ENCODE results near the gene MTA1.

DNA sequence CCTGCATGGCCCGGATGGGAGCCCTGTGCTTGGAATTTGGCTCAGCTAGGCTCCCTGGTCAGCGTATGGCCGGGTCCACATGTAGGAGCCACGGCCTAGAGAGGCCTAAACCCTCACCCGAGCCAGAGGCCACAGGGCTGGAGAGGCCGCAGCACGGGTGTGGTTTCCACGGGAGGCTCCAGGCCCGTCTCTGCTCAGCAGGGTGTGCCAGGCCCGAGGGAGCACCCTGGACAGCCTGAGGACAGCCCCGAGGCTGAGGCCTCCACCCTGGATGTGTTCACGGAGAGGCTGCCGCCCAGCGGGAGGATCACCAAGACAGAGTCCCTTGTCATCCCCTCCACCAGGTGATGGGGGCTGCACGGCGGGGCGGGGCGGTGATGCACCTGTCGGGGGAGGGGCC lies 38.9 kb upstream of the MTA1 start:
- TF ChIP-seq, protein P1, sequence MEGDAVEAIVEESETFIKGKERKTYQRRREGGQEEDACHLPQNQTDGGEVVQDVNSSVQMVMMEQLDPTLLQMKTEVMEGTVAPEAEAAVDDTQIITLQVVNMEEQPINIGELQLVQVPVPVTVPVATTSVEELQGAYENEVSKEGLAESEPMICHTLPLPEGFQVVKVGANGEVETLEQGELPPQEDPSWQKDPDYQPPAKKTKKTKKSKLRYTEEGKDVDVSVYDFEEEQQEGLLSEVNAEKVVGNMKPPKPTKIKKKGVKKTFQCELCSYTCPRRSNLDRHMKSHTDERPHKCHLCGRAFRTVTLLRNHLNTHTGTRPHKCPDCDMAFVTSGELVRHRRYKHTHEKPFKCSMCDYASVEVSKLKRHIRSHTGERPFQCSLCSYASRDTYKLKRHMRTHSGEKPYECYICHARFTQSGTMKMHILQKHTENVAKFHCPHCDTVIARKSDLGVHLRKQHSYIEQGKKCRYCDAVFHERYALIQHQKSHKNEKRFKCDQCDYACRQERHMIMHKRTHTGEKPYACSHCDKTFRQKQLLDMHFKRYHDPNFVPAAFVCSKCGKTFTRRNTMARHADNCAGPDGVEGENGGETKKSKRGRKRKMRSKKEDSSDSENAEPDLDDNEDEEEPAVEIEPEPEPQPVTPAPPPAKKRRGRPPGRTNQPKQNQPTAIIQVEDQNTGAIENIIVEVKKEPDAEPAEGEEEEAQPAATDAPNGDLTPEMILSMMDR (IDR thresholded peaks at IDR 0.05; ENCODE audit: low read length): no peak
- TF ChIP-seq EZH2 (optimal IDR thresholded peaks at IDR 0.05; ENCODE audit: low read depth, low read length) (no peak), EZH2phosphoT487 (IDR thresholded peaks at IDR 0.05; ENCODE audit: low read length) (no peak)

Measured in MM.1S (cell line).